ENCODE results near the gene TNNC2.
A peak's percentile ranks its signal among the peaks of the same experiment; 100 is the strongest.
"Not testable (repeated sequence)": the region's sequence is repeated elsewhere in the genome, so short reads cannot be mapped to it uniquely, and the experiment has no call there.

The TNNC2 gene

DNA sequence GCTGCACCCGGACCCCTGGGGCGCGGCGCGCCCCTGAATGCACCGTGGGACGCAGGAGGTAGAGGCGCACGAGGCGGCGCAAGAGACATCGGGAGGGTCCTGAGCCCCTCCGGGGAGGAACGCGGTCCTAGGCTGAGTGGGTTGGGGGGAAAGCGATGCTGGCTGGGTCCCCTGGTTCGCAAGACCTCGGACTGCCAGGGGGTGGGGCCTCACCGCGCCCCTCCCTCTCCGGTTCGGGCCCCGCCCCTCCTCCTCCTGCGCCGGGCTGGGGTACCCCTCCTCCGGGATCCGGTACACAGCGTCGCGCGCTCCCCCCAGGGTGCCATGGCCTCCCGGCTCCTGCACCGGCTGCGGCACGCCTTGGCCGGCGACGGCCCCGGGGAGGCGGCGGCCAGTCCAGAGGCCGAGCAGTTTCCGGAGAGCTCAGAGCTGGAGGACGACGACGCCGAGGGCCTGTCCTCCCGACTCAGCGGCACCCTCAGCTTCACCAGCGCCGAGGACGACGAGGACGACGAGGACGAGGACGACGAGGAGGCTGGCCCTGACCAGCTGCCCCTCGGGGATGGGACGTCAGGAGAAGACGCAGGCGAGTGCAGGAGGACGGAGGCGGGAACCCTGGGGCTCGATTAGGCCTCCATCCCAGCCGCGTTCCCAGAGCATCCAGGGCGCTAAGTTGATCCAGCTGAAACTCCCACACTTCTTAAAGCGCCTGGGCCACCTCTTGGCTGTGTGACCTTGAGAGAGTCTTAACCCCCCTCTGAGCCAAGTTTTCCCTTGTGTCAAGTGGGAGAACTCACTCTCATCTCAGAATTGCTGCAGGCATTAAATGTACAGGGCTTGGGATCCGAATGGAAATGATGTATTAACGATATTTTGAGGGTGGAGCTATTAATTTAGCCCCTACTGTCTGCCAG lies 7.0 kb upstream of the TNNC2 start:
- no peaks in the 10 kb centered on the region for H3K36me3 Mint-ChIP-seq
- peaks cover 8% of the 10 kb centered on the region for H3K4me1 Mint-ChIP-seq
- H3K27me3 Mint-ChIP-seq, result no peaks in the 10 kb centered on the region
- no peak overlapping the region for H3K27ac Mint-ChIP-seq
- H3K9me3 Mint-ChIP-seq, result no peaks in the 10 kb centered on the region
- H3K4me3 Mint-ChIP-seq, result peak overlapping the region; percentile 58

DNA sequence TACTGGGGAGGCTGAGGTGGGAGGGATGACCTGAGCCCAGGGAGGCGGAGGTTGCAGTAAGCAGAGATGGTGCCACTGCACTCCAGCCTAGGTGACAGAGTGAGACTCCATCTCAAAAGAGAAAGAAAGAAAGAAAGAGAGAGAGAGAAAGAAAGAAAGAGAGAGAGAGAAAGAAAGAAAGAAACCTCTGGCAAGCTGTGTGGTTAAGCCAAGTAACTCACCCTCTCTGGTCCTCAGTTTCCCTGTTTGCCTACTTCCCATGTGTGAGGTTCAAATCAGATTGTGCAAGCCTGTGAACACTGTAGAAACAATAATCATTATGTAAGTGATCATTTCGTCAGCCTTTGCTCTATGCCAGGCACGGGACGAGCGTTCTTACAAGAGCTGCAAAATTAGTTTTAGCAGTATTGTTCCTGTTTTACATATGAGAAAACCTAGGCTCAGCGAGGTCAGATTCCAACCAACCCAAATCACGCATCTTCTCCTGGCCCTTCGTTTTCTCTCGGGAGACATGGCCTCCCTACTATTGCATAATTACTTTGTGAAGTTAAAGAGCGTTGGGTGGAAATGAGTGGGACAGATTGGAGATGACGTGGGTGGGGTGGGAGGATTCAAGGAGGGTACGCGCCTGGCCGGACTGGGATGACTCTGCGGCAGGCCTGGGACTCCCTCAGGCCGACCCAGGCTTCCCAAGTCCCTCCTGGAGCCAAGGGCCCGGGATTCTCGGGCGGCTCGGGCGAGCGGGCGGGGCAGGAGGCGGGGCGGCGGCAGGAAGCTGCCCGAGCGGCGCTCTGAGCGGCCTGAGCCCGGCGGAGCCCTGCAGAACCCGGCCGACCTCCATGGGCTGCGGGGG lies 6.1 kb upstream of the TNNC2 start, which contains the start of gene SNX21:
Gene SNX21, plus strand, starts transcription at position 770 of the 853 bp plus-strand sequence. CDS start 121 bp downstream, outside the sequence.
- H3K9me3 Mint-ChIP-seq, result no peaks in the 10 kb centered on the region
- H3K27me3 Mint-ChIP-seq, result no peaks in the 10 kb centered on the region
- peaks cover 8% of the 10 kb centered on the region for H3K4me1 Mint-ChIP-seq
- H3K36me3 Mint-ChIP-seq, result no peaks in the 10 kb centered on the region
- H3K27ac Mint-ChIP-seq, result peak within 1 kb of the TSS; percentile 82
- H3K4me3 Mint-ChIP-seq, result peak within 1 kb of the TSS; percentile 86

DNA sequence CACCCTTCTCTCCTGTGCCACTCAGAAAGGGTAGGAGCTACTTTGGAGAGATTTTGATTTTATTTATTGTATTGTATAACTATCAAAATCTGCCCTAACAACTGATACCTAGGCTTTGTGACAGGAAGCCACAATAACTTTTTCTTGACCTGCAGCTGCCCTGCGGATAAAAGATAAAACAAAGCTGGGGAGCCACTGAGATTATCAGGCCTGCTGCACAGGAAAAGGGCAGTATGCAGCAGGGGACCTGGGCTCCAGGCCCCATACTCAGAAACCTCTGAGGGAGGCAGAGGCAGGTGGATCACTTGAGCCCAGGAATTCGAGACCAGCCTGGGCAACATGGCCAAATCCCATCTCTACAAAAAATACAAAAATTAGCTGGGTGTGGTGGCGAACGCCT lies 5.5 kb upstream of the TNNC2 start:
- no peak overlapping the region for H3K27ac Mint-ChIP-seq
- H3K4me3 Mint-ChIP-seq, result peak overlapping the region; percentile 86
- no peaks in the 10 kb centered on the region for H3K36me3 Mint-ChIP-seq
- no peaks in the 10 kb centered on the region for H3K9me3 Mint-ChIP-seq
- no peaks in the 10 kb centered on the region for H3K27me3 Mint-ChIP-seq
- H3K4me1 Mint-ChIP-seq, result peaks cover 8% of the 10 kb centered on the region

DNA sequence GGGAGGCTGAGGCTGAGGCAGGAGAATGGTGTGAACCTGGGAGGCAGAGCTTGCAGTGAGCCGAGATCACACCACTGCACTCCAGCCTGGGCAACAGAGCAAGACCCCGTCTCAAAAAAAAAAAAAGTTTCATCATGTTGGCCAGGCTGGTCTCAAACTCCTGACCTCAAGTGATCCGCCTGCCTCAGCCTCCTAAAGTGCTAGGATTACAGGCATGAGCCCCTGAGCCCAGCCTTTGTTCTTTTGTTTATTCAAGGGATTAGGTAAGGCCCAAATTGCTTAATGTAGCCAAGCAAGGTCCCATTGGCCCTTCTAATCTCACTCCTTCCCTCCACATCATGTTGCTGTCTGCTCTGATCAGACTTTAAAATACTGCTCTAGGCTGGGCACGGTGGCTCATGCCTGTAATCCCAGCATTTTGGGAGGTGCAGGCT lies 2.6 kb upstream of the TNNC2 start:
- H3K36me3 Mint-ChIP-seq, H3K4me3 Mint-ChIP-seq, H3K27ac Mint-ChIP-seq, H3K27me3 Mint-ChIP-seq, H3K9me3 Mint-ChIP-seq: not testable (repeated sequence)
- H3K4me1 Mint-ChIP-seq, result peaks cover 11% of the 10 kb centered on the region

DNA sequence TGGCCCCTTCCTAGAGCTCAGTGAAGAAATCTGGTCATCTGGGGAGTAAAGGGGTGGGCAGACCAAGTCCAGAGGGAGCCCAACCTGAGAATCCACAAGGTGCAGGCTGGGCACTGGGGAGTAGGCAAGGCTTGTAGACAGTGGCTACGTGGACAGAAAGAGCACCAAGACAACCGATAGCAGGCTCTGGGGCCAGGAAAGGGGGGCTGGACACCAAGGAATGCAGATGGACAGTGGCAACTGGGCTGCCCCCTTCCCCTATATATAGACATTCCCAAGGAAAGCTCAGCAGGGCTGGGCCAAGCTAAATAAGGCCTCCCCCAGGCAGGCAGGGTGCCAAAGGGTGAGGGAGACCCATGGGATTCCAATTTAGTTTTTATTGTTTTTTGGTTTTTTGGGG lies 1.5 kb upstream of the TNNC2 start:
- H3K9me3 Mint-ChIP-seq, result no peaks in the 10 kb centered on the region
- no peak overlapping the region for H3K4me3 Mint-ChIP-seq
- H3K4me1 Mint-ChIP-seq, result peaks cover 21% of the 10 kb centered on the region
- H3K27me3 Mint-ChIP-seq, result peaks cover 10% of the 10 kb centered on the region
- H3K36me3 Mint-ChIP-seq, result no peaks in the 10 kb centered on the region
- no peak overlapping the region for H3K27ac Mint-ChIP-seq

DNA sequence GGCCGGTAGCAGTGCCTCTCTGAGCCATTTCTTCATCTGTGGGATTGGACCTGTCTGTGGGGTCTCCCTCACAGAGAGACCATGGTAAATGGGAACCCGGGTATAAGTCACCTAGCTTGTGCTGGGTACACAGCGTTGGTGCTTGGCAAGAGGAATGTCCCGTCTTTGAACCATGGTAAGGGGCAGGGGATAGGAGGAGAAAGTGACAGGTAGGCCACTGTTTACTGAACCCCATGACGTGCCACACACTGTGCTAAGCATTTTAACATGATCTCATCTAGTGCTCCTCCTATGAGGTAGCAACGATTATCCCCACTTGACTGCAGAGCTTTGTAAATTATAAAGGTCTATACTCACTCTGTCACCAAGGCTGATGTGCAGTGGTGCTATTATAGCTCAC lies 600 bp upstream of the TNNC2 start:
- Mint-ChIP-seq H3K27ac (no peak overlapping the region), H3K27me3 (peaks cover 13% of the 10 kb centered on the region), H3K9me3 (no peaks in the 10 kb centered on the region), H3K4me1 (peaks cover 18% of the 10 kb centered on the region), H3K4me3 (no peak overlapping the region), H3K36me3 (no peaks in the 10 kb centered on the region)

DNA sequence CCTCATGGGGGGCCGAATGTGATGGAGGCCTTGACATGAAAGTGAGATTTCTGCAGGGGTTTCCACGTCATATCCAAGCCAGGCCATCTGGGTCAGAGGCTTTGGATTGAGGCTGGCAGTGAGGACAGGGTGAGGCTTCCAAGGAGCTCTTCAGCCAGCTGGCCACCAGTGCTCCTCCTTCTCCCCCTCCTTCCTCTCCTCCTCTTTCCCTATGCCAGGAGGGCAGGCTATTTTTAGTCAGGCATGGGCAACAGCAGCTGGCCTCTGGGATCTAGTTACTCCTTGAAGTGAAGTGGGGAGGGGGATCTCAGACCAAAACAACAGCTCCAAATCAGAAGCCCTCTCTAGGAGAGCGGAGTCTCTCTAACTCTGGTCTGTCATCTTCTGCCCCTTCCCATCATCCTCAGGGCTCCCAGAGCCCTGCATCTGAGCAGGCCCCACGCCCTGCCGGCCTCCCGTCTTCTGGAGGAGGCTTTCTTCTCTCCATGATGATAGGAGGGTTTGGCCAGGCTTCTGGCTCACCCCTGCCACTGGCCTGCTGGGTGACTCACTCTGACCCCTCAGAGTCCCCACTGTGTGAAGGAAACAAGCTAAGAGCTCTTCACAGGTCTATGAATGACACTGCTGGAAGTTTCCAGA lies 612 bp downstream of the TNNC2 start:
- no peaks in the 10 kb centered on the region for H3K36me3 Mint-ChIP-seq
- no peak overlapping the region for H3K4me3 Mint-ChIP-seq
- H3K9me3 Mint-ChIP-seq, result no peaks in the 10 kb centered on the region
- H3K27me3 Mint-ChIP-seq, result peaks cover 15% of the 10 kb centered on the region
- H3K27ac Mint-ChIP-seq, result no peak overlapping the region
- H3K4me1 Mint-ChIP-seq, result peaks cover 18% of the 10 kb centered on the region

DNA sequence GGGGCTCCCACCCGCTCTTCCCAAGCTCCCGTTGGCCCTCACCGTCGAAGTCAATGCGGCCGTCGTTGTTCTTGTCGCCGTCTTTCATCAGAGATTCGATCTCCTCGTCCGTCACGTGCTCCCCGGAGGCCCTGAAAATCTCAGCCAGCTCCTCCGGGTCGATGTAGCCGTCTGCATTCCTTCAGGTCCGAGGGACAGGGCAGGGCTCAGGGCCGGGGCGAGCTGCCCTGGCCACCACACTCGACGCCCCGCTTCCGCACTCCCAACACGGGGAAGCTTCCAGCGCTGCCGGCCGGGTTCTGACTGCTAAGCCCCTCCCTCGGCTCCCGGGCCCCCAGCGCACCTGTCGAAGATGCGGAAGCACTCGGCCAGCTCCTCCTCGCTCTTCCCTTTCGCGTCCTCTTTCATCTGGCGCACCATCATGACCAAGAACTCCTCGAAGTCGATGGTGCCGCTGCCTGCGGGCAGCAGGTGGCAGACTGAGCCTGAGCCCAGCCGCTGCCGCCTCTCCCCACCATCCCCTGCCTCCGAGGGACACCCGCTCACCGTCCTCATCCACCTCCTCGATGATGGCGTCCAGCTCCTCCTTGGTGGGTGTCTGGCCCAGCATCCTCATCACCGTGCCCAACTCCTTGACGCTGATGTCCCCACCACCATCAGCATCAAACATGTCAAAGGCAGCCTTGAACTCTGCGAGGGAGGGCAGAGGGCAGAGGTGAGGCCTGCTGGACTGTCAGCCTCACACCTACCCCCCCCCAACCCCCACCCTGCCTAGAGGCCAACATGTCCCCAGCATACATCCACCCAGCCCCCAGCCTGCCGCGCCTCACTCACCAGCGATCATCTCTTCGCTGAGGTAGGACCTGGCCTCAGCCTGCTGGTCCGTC lies 2.9 kb downstream of the TNNC2 start:
- H3K4me3 Mint-ChIP-seq, result peak overlapping the region; percentile 78
- H3K9me3 Mint-ChIP-seq, result no peaks in the 10 kb centered on the region
- H3K27me3 Mint-ChIP-seq, result peaks cover 18% of the 10 kb centered on the region
- H3K27ac Mint-ChIP-seq, result peak overlapping the region; percentile 38
- no peaks in the 10 kb centered on the region for H3K36me3 Mint-ChIP-seq
- H3K4me1 Mint-ChIP-seq, result peaks cover 18% of the 10 kb centered on the region

DNA sequence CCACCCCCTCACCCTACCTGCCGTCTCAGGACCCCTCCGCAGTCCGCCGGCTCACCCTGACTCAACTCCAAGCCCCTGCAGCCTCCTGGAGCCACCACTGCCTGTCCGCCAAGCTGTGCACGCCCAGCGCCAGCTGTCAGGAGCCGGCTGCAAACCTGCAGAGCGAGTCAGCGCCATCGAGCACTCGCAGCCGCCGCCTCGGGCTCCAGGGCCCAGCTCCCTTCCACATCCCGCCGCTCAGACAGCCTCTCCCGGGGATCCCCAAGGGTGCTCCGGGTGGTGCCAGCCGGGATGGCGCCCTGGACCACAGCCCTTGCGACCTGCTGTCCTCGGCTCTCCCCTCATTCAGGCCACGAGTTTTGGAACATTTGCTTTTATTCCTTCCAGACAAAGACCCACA lies 4.3 kb downstream of the TNNC2 start:
- H3K4me3 Mint-ChIP-seq, result no peak overlapping the region

DNA sequence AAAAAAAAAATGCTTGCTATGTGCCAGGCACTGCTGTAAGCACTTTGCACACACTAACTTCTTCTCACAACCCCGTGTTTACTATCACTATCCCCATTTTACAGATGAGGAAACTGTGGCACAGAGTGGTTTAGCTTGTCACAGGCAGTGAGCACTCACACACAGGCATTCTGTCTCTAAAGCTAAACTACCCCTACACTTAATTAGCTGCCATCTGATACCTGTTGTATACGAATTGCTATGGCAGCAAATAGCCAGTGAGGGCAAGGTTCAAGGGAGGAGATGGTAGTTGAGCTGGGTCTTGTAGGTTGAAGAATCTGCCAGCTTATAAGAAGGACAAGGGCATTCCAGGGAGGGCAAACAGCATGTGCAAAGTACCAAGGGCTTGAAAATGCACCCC lies 5.2 kb downstream of the TNNC2 start:
- no peak overlapping the region for H3K4me3 Mint-ChIP-seq
- H3K9me3 Mint-ChIP-seq, result no peaks in the 10 kb centered on the region
- H3K27ac Mint-ChIP-seq, result no peak overlapping the region
- peaks cover 18% of the 10 kb centered on the region for H3K4me1 Mint-ChIP-seq
- H3K36me3 Mint-ChIP-seq, result no peaks in the 10 kb centered on the region
- peaks cover 18% of the 10 kb centered on the region for H3K27me3 Mint-ChIP-seq

More for the DNA sequence above, 4.3 kb downstream of the TNNC2 start:
- no peaks in the 10 kb centered on the region for H3K36me3 Mint-ChIP-seq
- H3K27ac Mint-ChIP-seq, result no peak overlapping the region
- peaks cover 18% of the 10 kb centered on the region for H3K27me3 Mint-ChIP-seq
- no peaks in the 10 kb centered on the region for H3K9me3 Mint-ChIP-seq
- H3K4me1 Mint-ChIP-seq, result peaks cover 18% of the 10 kb centered on the region

DNA sequence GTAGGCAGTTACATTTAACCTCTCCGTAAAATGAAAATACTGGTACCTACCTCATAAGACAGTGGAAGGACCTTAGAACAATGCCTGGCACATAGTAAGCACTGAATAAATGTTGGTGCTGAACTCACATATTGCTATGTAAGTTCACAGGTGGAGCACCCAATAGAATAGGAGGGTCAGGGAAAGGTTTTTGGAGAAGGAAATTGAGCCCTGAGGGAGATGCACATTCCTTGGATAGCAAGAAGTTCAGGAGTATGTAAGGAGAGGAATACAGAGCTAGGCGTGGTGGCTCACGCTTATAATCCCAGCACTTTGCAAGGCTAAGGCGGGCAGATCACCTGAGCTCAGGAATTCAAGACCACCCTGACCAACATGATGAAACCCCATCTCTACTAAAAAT lies 7.6 kb downstream of the TNNC2 start:
- Mint-ChIP-seq H3K4me1 (peaks cover 14% of the 10 kb centered on the region), H3K36me3 (no peaks in the 10 kb centered on the region), H3K4me3 (no peak overlapping the region), H3K9me3 (no peaks in the 10 kb centered on the region), H3K27ac (no peak overlapping the region), H3K27me3 (peaks cover 15% of the 10 kb centered on the region)

DNA sequence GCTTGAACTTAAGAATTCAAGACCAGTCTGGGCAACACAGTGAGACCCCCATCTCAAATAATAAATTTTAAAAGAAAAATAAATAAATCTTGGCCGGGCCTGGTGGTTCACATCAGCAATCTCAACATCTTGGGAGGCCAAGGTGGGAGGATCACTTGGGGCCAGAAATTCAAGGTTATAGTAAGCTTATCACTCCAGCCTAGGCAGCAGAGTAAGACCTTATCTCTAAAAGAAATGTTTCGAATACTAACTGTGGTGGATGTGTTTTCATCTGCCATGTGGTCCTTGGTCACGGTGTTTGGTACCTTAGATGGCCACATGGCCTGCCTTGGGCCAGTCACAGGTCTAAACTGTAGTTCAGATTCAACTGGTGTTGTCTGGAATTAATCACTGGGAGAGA lies 8.9 kb downstream of the TNNC2 start:
- Mint-ChIP-seq H3K9me3 (no peaks in the 10 kb centered on the region), H3K4me1 (peaks cover 5% of the 10 kb centered on the region), H3K36me3 (no peaks in the 10 kb centered on the region), H3K4me3 (no peak overlapping the region), H3K27ac (no peak overlapping the region), H3K27me3 (peaks cover 7% of the 10 kb centered on the region)

DNA sequence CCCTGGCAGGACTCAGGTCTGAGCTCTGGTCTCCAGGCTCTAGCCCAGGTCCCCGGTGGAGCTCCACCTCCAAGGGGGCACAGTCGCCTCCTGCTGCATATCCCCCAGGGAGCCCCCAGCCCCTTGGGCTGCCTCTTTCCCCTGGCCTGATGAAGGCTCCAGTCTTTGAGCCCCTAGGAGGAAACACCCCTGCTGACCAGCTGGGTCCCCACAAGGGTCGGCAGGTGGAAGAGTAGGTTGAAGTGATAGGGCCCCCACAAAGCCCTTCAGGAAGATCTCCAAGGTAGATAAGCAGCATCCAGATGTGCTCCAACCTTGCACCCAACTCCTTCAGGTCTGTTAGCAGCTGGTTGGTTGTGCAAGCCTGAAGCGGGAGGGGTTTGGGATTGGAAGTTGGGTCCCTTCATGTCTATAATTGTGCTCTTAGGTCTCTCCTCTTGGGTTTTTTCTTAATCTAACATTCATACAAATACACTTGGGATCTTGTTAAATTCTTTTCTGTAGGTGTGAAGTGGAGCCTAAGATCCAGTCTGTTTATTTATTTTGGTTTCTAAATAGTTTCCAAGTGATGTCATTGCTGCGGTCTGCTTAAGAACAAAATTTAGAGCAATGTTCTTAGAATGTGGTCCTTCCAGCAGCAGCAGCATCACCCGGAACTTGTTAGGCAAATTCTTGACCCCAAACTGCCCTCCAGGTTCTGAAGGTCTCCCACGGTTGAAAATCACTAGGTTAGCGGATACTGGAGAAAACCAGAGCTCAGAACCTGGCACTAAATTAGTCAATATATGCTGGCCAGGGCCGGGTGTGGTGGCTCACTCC lies 9.5 kb downstream of the TNNC2 start:
- Mint-ChIP-seq H3K27me3 (peaks cover 5% of the 10 kb centered on the region), H3K27ac (no peak overlapping the region), H3K4me1 (peaks cover 9% of the 10 kb centered on the region), H3K9me3 (no peaks in the 10 kb centered on the region), H3K4me3 (no peak overlapping the region), H3K36me3 (no peaks in the 10 kb centered on the region)

DNA sequence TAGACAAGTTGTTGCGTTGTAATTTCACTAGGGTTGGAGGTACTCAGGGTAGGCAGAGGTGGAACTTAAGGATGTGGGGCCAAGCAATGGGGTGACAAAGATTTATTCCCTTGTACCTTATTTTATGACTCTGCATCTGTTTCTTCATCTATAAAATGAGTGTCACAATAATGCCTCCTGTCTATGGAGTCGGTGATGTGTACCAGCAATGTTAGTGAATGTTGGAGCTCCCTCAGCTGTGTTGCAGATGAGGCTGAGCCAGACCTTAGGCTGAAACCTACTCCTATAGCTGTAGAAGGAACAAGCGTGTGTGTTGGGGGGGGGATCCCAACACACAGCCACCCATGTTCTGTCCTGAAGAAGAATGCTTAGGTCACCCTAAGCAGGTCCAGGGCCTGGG lies 10.2 kb downstream of the TNNC2 start:
- Mint-ChIP-seq H3K36me3 (no peaks in the 10 kb centered on the region), H3K4me1 (peaks cover 12% of the 10 kb centered on the region), H3K4me3 (no peak overlapping the region), H3K27me3 (peaks cover 2% of the 10 kb centered on the region), H3K27ac (no peak overlapping the region), H3K9me3 (no peaks in the 10 kb centered on the region)
